DMS 273 (cell line): ENCODE results near the gene MRPS24.
"Not testable (repeated sequence)": the region's sequence is repeated elsewhere in the genome, so short reads cannot be mapped to it uniquely, and the experiment has no call there.

Experiments
- DNase-seq: peaks from one replicate; lab custom pipeline; 2025; ENCODE audit not compliant: unreplicated experiment; lab: John Stamatoyannopoulos, UW

The MRPS24 gene

DNA sequence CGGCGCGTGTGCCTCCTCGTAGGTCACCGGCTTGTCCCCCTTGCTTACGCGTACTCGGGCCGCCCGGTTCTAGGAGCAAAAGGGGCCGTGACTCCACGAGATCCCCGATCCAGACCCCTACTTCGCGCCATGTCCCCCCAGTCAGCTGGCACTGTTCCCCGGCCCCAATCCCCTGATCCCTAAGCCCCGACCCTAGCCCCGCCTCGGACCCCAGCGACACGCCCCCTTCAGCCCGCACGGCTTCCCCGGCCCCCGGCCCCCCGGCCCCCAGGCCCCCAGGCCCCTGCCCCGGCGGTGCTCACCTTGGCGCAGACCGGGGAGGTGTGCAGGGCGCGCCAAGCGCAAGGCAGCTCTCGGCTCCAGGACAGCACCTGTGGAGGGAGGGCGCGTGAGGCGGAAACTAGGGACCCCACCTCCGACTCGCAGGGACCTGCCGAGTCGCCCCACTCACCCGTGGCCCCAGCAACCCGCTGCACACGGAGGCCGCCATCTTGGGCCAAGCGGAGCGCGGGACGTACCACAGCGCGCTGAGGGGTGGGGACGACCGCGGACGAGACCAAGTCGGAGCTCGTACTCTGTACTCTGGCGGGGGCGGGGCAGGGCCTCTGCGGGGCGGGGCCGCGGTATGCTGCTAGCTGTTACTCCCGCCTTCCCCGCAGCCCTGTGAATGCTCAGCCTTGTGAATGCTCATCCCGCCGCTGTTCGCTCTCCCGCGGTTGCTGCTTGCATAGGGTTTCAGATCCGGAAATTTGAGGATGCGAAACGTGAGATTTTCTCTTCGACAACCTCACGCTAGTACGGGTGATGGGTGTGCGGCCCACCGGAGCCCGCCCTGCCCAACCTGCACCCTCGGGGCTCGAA lies at the start of gene MRPS24:
Gene MRPS24 (minus strand): TSS at position 512 of the 861 bp plus-strand sequence. CDS start 22 bp downstream, at position 490.
- DNase-seq, result peak; percentile 99

DNA sequence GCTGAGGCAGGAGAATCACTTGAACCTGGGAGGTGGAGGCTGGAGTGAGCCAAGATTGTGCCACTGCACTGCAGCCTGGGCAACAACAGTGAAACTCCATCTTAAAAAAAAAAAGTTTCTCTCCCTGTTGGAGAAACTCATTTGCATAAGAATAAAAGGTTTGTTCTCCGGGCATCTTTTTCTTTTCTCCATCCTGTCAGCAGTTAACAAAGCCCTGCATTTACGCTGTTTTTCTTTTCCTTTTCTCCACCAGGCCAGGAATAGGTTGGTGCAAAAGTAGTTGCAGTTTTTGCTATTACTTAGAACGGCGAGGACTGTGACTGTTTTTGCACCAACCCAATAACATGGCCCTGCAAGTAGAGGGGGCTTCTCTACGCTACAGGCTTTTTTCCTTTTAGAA lies 46.6 kb upstream of the MRPS24 start:
- no peak for DNase-seq

DNA sequence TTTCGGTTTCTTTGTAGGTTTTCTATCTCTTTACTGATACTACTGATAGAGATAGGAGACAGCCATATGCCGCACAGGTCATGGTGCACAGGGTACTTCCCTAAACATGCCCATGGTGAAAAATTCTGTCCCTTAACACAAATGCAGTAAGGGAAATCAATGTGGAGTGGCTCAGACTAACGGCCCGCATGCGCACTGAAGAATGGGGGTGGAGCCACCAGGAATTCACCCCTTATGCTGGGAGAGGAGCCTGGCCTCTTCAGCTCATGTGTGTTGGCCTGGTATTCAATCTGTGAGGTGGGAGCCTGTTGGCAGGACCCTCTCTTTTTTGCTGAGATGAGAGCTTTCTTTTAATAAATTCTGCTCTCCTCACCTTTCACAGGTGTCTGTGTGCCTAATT lies 45.5 kb upstream of the MRPS24 start:
- DNase-seq, result no peak

DNA sequence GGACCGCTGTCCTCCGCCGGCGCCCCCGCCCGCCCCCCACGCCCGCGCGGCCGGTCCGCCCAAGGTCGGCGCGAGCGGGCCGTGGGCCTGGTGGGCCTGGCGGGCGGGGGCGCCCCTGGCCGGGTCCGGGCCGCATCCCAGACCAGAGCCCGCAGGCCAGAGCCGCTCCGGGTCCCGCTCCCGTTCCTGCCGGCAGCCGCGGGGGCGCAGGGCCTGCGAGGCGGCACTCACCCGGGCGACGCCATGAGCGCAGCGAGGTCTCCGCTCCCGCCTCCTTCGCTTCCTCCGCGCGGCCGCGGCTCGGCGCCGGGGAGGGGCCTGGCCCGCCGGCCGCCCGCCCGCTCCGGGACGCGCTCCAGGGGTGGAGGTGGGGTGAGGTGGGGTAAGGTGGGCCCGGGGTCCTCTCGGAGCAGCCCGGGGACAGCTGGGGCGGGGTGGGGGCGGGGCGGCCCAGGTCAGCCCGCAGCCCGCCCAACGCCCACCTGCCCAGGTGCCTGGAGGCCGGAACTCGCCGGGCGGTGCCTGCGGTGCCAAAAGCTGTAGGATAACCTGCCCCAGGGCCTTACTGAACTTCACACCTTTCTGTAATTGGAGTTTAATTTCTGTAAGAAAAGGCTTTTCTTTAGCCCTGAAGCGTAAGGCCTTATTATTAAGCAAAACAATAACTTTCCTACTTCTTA lies 37.2 kb upstream of the MRPS24 start, which contains the start of gene URGCP:
Gene URGCP (minus strand): TSS at position 266 of the 680 bp plus-strand sequence. CDS start 21 bp downstream, at position 245.
- DNase-seq, result peak; percentile 85

DNA sequence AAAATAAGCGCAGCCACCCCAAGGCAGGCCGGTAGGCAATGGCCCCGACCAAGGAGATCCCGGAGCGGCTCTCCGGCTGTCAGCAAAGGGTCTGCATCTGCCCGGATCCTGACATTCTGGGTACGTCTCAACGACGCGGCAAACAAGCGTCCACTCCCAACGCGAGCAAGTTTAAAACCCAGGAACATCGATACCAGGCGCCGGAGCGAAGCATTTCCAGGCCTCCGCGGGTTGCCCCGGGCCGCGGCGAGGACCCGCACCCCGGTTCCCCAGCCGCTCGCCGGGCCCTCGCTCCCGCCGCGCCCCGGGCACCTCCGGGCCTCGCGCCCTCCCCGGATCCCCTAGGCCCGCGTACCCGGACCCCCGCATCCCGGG lies 36.6 kb upstream of the MRPS24 start:
- DNase-seq, result peak; percentile 83

DNA sequence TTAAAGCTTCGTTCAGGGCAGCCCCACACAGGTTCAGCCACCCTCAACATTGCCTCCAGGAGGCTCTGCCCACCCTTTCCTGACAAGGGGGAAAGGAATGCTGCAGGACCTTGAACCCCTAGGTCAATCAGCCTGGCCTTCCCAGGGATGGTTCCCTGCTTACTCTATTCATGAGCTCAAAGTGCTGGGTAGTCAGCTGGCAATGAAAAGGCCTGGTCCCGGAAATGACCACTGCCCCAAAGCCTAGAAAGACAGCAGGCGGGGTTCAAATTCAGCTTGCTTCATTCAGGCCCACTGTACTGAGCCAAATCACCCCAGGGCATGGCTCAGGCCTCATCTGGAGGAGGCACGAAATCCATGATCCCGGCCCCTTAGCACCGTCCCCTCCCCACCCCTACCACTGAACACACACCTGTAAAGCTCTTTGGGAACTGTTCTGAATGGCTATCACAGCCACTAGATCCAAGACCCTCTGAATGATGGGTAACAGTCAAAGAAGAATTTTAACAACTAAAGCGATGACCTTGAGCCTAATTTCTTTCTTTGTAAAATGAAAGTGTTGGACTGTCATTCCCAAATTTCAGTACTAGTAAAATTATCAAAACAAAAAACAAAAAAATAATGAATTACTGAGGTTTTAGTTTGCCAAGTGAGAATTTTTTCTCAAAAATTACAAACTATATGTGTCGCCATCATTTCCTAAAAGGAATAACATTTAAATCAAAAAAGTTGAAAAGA lies 36.1 kb upstream of the MRPS24 start:
- no peak for DNase-seq

DNA sequence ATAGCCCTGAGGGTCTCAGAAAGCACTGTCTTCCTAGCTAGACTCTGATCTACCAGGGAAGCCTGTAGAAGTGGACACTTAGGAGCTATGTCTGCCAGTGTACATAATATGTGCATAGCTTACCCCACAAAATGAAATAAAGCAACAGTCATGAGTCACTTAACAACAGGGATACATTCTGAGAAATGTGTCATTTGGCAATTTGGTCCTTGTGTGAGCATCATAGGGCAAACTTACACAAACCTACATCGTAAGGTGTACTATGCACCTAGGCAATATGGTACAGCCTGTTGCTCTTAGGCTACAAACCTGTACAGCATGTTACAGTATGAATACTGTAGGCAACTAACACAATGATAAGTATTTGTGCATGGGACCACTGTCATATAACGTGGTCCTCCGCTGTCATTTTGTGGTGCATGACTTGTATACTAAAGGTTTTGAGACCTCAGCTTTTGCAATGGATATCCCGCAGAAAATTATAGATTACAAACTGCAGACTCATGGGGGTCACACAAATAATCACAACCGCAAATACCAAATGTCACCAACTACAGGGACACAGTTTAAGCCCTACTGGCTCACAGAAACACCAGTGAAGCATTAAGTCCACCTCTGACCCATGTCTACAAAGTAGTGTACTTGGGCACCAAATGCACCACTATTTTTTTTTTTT lies 35.4 kb upstream of the MRPS24 start:
- DNase-seq, result no peak

DNA sequence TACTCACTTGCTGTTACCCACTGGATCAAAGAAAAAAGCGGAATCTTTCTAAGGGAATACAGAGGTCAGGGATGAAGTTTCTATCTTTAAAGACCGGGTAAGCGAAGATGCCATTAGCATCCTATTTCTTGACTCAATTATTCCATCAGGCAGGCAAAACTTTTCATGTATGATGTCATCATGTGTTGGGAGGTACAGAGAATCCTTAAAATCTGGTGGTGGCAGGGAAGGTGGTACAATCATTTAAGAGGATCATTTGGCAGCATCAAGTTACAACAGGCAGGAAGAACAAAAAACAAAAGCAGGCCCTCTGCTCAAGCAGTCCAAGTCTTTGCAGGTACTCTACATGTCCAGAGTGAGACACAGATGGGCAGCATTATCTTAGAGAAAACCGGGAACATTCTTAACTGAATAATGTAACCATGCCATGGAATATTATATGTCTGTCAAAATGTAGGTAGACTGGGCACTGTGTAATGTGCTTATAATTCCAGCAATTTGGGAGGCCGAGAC lies 33.3 kb upstream of the MRPS24 start:
- no peak for DNase-seq

DNA sequence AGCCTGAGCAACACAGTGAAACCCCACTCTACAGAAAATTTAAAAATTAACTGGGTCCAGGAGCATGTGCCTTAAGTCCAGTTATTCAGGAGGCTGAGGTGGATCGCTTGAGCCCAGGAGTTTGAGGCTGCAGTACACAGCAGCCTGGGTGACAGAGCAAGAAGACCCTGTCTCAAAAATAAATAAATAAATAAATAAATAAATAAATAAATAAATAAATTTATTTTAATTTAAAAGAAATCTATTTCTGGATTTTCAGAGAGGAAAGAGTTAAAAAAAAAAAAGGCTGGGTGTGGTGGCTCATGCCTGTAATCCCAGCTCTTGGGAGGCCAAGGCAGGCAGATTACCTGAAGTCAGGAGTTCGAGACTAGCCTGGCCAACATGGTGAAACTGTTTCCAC lies 29.3 kb upstream of the MRPS24 start:
- DNase-seq, result not testable (repeated sequence)

DNA sequence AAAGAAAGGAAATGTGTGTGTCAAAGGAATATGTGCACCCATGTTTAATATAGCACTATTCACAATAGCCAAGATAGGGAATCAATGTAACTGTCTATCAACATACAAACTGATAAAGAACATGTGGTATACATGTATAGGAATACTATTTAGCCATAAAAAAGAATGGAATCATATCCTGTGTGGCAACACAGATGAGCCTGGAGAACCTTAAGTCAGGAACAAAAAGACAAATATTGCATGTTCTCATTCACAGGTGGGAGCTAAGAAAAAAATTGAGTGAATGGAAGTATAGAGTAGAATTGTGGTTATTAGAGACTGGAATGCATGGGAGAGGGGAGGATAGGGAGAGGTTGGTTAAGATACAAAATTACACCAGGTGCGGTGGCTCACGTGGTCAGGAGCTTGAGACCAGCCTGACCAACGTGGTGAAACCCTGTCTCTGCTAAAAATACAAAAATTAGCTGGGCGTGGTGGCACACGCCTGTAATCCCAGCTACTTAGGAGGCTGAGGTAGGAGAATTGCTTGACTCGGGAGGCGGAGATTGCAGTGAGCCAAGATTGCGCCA lies 26.6 kb upstream of the MRPS24 start:
- DNase-seq, result no peak

DNA sequence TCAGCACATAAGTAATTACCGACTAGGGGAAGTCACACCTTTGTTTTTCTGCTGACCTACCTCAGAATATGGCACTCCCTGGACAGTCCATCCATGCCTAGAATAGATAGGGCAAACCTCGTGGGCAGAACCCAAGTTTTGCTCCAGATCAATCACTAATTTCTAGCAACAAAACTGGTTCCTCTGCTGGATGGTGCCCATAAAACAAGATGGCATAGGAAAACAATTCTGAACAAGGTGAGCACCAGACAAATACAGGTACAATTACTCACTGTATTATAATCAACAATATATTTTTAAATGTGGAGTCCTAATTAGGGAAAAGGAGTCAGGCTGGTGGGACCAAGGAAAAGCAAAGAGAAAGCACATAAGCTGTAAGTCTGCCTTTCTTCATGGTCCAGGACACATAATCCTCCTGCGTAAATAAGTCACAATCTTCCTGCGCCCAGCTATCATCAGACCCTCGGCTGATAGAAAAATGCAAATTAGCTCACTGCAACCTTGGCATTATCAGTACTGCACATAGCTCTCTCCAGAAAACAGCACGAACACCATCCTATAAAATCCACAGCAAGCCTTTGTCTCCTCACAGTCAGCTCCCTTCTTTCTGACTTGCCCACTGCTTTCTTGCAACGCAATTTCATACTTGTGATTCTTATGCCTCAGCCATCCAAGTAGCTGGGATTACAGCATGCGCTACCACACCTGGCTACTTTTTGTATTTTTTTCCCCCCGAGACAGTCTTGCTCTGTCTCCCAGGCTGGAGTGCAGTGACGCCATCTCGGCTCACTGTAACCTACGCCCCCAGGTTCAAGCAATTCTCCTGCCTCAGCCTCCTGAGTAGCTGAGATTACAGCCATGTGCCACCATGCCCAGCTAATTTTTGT lies 22.0 kb upstream of the MRPS24 start:
- no peak for DNase-seq

DNA sequence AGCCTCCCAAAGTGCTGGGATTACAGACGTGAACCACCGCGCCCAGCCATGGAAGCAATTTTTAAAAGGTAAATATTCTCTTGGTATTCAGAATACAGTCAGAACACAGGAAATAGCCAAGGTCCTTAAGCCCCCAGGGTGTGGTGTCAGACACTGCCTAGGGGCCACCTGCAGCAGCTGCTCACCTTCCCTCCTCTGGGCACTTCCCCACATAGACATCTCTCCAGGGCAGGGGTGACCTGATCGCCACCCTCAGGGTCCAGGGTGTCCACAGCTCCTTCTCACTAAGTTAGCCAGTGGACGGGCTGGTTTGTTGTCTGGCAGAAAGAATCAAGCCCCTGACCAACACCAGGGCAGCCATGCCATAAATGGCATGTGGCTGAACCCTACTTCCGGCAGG lies 21.2 kb upstream of the MRPS24 start:
- DNase-seq, result no peak

DNA sequence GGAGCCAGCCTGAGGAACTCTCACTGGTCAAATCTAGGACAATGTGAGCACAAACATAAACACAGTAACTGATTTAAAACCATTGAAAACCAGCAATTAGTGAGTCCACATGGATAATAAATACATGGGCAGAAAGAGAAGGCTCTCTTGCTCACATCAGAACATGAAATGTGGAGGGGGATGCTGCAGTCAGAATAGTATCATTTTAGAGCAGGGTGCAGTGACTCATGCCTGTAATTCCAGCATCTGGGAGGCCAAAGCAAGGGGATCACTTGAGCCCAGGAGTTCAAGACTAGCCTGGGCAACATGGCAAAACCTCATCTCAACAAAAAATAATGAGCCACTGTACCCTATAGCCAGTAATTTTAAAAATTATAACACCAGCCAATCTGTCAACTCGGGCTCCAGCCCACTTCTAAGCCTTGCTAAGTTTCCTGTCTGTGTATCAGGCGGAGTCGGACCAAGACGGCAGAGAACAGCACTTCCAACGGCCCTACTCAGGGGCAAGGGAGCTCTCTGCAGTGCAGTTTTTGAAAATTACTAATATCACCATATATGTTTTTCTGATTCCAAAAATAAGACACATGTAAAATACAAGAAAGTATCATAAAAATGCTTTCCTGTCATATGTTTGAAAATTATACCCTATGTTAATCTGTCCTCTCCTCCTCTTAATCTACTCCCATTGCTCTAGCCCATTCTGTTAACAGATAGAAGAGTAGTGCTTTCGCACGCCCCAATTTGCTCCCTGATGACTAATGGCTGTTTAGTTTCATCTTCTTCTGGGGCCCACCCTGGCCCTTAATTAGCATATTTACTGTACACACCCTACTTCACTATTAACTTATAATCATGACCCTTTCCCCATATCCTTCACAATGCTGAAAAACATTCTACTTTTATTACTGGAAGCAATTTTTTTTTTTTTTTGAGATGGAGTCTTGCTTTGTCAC lies 20.0 kb upstream of the MRPS24 start:
- DNase-seq, result no peak

DNA sequence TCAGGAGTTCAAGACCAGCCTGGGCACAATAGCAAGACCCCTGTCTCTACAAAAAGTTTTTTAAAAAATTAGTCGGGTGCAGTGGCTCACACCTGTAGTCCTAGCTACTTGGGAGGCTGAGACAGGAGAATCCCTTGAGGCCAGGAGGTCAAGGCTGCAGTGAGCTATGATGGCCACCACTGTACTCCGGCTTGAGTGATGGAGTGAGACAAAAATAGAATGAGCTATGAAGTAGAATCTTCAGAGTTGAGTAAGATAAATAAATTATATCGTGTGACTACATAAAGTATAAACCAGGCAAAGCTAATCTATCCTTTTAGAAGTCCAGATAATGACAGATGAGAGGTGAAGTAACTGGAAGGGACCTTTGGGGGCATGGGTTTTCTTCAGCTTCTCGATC lies 15.3 kb upstream of the MRPS24 start:
- no peak for DNase-seq

DNA sequence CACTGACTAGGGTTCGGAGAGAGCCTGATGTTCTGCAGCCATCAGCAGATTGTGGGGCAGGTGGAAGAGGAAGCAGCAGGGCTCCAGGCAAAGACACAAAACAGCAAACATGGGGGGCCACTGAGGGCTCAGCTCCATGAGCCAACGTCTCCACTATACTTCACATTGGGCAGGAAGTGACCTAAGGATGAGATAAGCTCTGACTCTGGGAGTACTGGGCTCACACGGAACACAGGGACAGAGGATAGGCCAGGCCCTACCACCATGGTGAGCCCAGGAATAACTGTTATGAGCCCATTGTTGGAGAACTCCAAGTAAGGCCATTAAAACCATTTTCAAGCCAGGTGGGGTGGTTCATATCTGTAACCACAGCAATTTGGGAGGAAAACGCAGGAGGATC lies 14.9 kb upstream of the MRPS24 start:
- no peak for DNase-seq

DNA sequence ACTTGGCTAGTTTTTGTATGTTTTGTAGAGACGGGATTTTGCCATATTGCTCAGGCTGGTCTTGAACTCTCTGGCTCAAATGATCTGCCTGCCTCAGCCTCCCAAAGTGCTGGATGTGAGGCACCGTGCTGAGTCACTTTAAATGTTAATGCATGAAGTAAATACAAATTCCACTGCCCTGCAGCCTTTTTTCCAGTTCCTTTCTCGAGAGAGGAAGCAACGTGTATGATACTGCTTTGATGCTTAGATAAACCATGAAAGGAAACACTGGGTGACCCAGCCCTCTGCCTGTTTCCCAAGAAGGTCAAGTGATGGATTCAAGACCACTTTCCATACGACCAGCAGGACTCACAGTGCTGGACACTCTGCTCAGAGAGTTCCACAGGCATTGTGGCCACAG lies 11.3 kb upstream of the MRPS24 start:
- DNase-seq, result no peak

DNA sequence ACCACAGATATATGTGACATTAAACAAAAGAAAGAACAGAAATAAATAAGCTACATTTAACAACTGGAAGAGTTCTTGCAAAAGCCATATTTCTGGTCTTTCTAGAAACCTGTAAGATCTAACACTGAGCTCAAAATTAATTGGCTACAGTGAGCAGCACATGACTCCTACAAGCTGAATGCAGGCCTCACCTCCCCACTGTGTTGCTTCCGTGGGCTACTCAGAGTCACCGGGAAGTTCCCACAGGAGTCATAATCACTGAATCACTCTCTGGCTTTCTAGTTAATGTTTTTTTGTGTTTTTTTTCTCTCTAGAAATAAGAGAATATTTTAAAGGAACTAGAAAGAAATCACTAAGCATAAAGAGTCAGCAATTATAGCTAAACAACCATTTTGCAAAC lies 10.2 kb upstream of the MRPS24 start:
- DNase-seq, result no peak

DNA sequence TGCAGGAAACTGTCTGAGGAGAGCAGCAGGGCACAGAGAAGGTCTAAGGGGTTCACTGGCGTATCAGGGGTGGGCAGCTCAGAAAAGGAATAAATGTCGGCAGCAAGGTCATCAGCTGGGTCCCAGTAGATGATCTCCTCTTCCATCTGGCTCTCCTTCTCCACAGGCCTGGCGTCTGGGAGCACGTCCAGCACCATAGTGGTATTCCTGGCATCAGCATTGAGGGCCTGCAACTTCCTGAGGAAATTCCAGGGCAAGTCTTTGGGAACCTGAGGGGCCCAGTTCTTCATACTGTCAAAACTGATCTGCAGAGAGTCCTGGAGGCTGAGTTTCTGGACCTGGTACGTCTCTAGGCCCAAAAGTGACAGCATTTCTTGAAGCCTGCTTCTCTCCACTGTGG lies 9.6 kb upstream of the MRPS24 start:
- no peak for DNase-seq
